Breast epithelium (tissue), 3 donors: Measurements from ENCODE around the gene CPSF4L.

Experiments used
- POLR2A ChIP-seq: fragments of 450-650 bp; IDR thresholded peaks from one replicate; pipeline ENCODE4 v1.6.1; 2016; ENCODE audit warnings: antibody characterized with exemption, mild to moderate bottlenecking, moderate library complexity
- POLR2AphosphoS5 ChIP-seq, 3 donors: sonication (generic); formaldehyde crosslinking; IDR thresholded peaks; one replicate each; pipeline ENCODE4 v1.6.1; 2017; ENCODE audit warnings: antibody characterized with exemption in 3 of 3

GRCh38 chr17:73286863-73287296 is 25.2 kb upstream of the CPSF4L start:
- TF ChIP-seq POLR2AphosphoS5 (IDR thresholded peaks at IDR 0.05) = no peak
- no peak for TF ChIP-seq POLR2A
